ENCODE measurements around the gene SIRPB1. TPM values are rescaled to one million over a fixed set of nuclear protein-coding genes. Genes with fewer than 3 reads are reported as not detected.
"Not testable (repeated sequence)": the region's sequence is repeated elsewhere in the genome, so short reads cannot be mapped to it uniquely, and the experiment has no call there.

Gene SIRPB1
- total and polyA plus RNA-seq, 5 experiments from 2014 or later, result 0.23 to 14.8 (median 6.1) TPM

DNA sequence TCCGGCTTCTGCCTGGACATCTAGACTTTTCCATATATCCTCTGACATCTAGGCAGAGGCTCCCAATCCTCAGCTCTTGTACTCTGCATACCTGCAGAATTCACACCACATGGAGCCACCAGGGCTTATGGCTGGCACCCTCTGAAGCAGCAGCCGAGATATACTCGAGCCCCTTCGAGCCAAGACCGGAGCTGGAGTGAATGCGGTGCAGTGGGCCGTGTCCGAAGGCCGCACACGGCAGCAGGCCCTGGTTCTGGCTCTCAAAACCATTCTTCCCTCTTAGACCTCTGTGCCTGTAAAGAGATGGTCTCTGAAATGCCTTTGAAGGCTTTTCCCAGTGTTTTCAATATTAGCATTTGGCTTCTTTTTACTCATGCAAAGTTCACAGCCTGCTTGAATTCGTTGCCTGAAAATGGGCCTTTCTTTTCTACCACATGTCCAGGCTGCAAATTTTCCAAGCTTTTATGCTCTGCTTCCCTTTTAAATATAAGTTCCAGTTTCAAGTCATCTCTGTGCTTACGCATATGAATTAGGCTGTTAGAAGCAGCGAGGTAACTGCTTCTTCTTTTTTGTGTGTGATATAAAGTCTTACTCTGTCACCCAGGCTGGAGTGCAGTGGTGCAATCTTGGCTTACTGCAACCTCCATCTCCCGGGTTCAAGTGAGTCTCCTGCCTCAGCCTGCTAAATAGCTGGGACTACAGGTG, 3.8 kb upstream of the SIRPB1 start:
- peaks cover 5 to 27% (median 18%) of the 10 kb centered on the region in 3 donors for H3K36me3 Mint-ChIP-seq
- POLR2A ChIA-PET, result interaction anchor here (0.7 to 2.1 kb wide), 5 partner anchors 8 to 121 kb away, joined by 3 to 6 read pairs (median 3); no protein-coding TSS in a partner anchor
- ATAC-seq (no peak), DNase-seq (no peak)
- no peaks in the 10 kb centered on the region for H3K9me3 Mint-ChIP-seq
- peak overlapping the region in 6 of 10 donors; percentile 22 to 48 (median 34) for H3K4me3 Mint-ChIP-seq
- peaks cover 43 to 95% (median 87%) of the 10 kb centered on the region in 4 donors for H3K4me1 Mint-ChIP-seq
- no peaks in the 10 kb centered on the region for H3K27me3 Mint-ChIP-seq
- peak overlapping the region in 8 of 10 donors; percentile 51 to 93 (median 75) for H3K27ac Mint-ChIP-seq

DNA sequence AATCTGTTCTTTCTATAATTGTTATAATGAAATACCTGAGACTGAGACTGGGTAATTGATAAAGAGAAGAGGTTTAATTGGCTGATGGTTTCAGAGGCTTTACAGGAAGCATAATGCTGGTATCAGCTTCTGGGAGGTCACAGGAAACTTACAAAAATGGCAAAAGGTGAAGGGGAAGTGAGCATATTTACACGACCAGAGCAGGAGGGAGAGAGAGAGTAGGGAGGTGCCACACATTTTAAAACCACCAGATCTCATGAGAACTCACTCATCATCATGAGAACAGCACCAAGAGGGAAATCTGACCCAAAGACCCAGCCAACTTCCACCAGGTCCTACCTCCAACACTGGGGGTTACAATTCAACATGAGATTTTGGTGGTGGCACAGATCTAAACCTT, 2.6 kb upstream of the SIRPB1 start:
- peak overlapping the region; percentile 17 to 93 (median 80) for H3K27ac Mint-ChIP-seq
- H3K4me3 Mint-ChIP-seq, result peak overlapping the region; percentile 4 to 81 (median 37)
- no peaks in the 10 kb centered on the region for H3K27me3 Mint-ChIP-seq
- H3K9me3 Mint-ChIP-seq, result peaks cover 0 to 4% (median 0%) of the 10 kb centered on the region in 9 donors
- POLR2A ChIA-PET, result interaction anchor here (1.2 to 2.1 kb wide), 3 partner anchors 24 to 52 kb away, joined by 3 to 6 read pairs (median 5); no protein-coding TSS in a partner anchor
- DNase-seq (peak in 2 of 10 donors; percentile 33 to 46), ATAC-seq (peak; percentile 58 to 83)
- H3K36me3 Mint-ChIP-seq, result peaks cover 11 to 22% (median 22%) of the 10 kb centered on the region in 3 donors
- H3K4me1 Mint-ChIP-seq, result peaks cover 44 to 90% (median 86%) of the 10 kb centered on the region in 4 donors

- H3K4me3 Mint-ChIP-seq, result peak overlapping the region in 1 of 10 donors; percentile 9
- no peak for ATAC-seq
- peak overlapping the region in 7 of 10 donors; percentile 17 to 93 (median 50) for H3K27ac Mint-ChIP-seq
Measured at GRCh38 chr20:1621316-1621715, 1.5 kb upstream of the SIRPB1 start.

GRCh38 chr20:1618954-1619540, 762 bp downstream of the SIRPB1 start:
- Mint-ChIP-seq H3K4me1 (peaks cover 38 to 75% (median 65%) of the 10 kb centered on the region in 4 donors), H3K9me3 (peaks cover 0 to 7% (median 0%) of the 10 kb centered on the region in 9 donors), H3K27ac (peak overlapping the region in 9 of 10 donors; percentile 52 to 93 (median 77)), H3K4me3 (peak overlapping the region in 6 of 10 donors; percentile 2 to 56 (median 46)), H3K36me3 (peaks cover 7 to 31% (median 11%) of the 10 kb centered on the region in 3 donors), H3K27me3 (no peaks in the 10 kb centered on the region)
- POLR2A ChIA-PET, result interaction anchor here (1.1 kb wide), 1 partner anchor 32 kb away, joined by 3 read pairs; no protein-coding TSS in a partner anchor
- DNase-seq, result no peak
- ATAC-seq, result no peak

More at GRCh38 chr20:1621316-1621715, 1.5 kb upstream of the SIRPB1 start:
- H3K27me3 Mint-ChIP-seq, result no peaks in the 10 kb centered on the region
- no peak for DNase-seq
- POLR2A ChIA-PET, result no interaction called here
- peaks cover 41 to 89% (median 81%) of the 10 kb centered on the region in 4 donors for H3K4me1 Mint-ChIP-seq
- peaks cover 0 to 4% (median 0%) of the 10 kb centered on the region in 9 donors for H3K9me3 Mint-ChIP-seq
- H3K36me3 Mint-ChIP-seq, result peaks cover 11 to 20% (median 15%) of the 10 kb centered on the region in 3 donors

GRCh38 chr20:1618479-1618878, 1.3 kb downstream of the SIRPB1 start:
- DNase-seq (no peak), ATAC-seq (no peak)
- Mint-ChIP-seq H3K4me3 (peak overlapping the region in 3 of 10 donors; percentile 3 to 62 (median 52)), H3K27ac (peak overlapping the region in 5 of 10 donors; percentile 33 to 93 (median 77)), H3K9me3 (peaks cover 0 to 7% (median 0%) of the 10 kb centered on the region in 9 donors), H3K36me3 (peaks cover 7 to 31% (median 11%) of the 10 kb centered on the region in 3 donors), H3K4me1 (peaks cover 38 to 70% (median 64%) of the 10 kb centered on the region in 4 donors), H3K27me3 (no peaks in the 10 kb centered on the region)
- POLR2A ChIA-PET, result no interaction called here

GRCh38 chr20:1616858-1617434, 2.9 kb downstream of the SIRPB1 start:
- Mint-ChIP-seq H3K36me3 (peaks cover 7 to 31% (median 11%) of the 10 kb centered on the region in 3 donors), H3K4me3 (no peak overlapping the region), H3K9me3 (peaks cover 0 to 7% (median 0%) of the 10 kb centered on the region in 9 donors), H3K27me3 (no peaks in the 10 kb centered on the region), H3K4me1 (peaks cover 28 to 56% (median 51%) of the 10 kb centered on the region in 4 donors), H3K27ac (peak overlapping the region in 1 of 10 donors; percentile 36)
- ATAC-seq (no peak), DNase-seq (no peak)
- POLR2A ChIA-PET, result no interaction called here

DNA sequence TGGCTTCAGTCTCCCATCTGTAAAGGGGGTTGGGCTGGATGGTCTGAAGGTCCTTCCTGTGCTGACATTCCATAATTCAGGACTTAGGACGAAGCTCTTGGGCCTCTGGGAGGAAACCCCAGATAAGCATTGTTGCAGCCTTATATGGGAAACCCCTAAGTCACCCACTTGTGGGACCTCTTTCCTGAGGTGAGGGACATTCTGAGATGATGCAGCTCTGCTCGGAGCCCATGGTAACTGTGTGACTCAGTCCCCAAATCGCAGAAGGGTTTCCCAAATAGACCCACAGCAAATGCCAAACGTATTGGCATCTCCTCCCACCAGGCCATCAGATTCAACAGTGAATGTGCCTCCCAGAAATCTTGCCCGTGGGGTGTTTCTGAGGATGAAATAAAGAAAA, 9.4 kb downstream of the SIRPB1 start:
- H3K4me1 Mint-ChIP-seq, H3K27me3 Mint-ChIP-seq, H3K9me3 Mint-ChIP-seq, H3K4me3 Mint-ChIP-seq, DNase-seq, ATAC-seq: not testable (repeated sequence)
- POLR2A ChIA-PET, result interaction anchor here (0.6 kb wide), 1 partner anchor 13 kb away, joined by 3 read pairs; no protein-coding TSS in a partner anchor
- Mint-ChIP-seq H3K36me3 (peaks cover 0 to 11% (median 0%) of the 10 kb centered on the region in 3 donors), H3K27ac (peak overlapping the region in 1 of 10 donors; percentile 61)

- ATAC-seq, H3K27ac Mint-ChIP-seq, DNase-seq, H3K36me3 Mint-ChIP-seq, H3K4me1 Mint-ChIP-seq, H3K4me3 Mint-ChIP-seq, H3K27me3 Mint-ChIP-seq, H3K9me3 Mint-ChIP-seq, POLR2A ChIA-PET: not testable (repeated sequence)
Measured at GRCh38 chr20:1608678-1609347, 11.0 kb downstream of the SIRPB1 start.

- H3K4me3 Mint-ChIP-seq, result no peak overlapping the region
- H3K27me3 Mint-ChIP-seq, result no peaks in the 10 kb centered on the region
- POLR2A ChIA-PET, result no interaction called here
- ATAC-seq (no peak), DNase-seq (no peak)
- no peak overlapping the region for H3K27ac Mint-ChIP-seq
- no peaks in the 10 kb centered on the region for H3K4me1 Mint-ChIP-seq
- H3K9me3 Mint-ChIP-seq, result no peaks in the 10 kb centered on the region
- no peaks in the 10 kb centered on the region for H3K36me3 Mint-ChIP-seq
Measured at GRCh38 chr20:1600736-1601135, 19.1 kb downstream of the SIRPB1 start.

DNA sequence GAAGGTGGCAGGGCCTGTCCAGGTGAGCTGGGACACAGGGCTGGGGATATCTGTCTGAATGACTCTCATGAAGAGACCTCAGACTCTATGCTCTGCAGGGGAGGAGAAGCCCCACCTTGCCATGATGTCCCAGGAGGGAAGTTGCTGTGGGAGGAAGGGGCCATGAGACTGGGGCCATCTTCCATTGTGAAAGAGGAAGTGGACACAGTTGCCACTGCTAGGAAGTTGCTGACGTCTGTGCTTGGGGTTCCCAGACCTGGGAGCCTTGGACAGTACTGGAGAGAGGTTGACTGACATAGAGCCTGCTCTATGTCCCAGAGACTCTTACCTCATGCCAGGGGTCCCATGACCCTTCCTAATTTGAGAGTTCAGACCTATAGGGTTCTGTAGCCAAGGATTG, 24.5 kb downstream of the SIRPB1 start:
- Mint-ChIP-seq H3K27me3 (no peaks in the 10 kb centered on the region), H3K4me1 (no peaks in the 10 kb centered on the region), H3K36me3 (no peaks in the 10 kb centered on the region), H3K27ac (no peak overlapping the region), H3K9me3 (no peaks in the 10 kb centered on the region), H3K4me3 (no peak overlapping the region)
- DNase-seq (no peak), ATAC-seq (no peak)
- POLR2A ChIA-PET, result no interaction called here

DNA sequence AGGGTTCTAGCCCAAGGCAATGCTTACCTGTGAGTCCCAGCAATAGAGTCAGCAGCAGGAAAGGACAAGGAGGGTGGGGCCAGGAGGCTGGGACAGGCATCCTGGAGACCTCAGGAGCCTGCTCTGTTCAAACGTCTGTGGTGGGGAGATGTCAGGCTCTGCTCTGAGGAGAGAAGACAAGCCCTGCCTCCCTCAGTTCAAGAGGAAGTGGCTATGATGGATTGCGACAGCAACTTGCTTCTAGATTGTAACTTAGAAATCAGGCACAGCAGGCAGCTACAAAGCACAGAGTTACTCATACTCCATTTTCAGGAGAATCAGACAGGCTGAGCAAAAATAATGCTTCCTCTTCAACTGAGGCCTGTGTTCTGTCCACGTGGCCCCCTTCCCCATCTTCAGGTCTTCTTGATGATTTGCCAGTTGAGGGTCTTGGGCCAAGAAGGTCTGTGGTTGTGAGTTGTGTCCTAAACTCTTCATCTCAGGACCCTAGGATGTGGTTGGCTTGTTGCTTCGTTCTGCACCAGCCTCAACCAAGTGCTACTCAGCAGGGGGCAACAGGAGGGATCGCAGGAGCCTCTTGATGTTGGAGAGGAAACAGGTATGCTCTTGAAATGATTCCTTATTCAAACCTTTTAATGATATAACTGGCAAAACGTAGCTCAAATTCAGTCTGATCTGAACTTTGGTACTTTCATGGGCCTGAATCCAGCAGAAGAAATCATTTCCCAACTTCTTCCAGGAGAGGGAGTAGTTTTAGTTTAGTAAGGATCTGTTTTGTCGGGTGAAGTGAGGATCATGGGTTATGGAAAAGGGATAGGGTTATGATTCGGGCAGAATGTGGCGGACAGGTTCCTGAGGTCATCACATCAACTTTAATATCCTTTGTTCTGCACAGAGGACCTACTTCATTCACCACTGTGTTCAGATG, 31.0 kb downstream of the SIRPB1 start:
- POLR2A ChIA-PET, result interaction anchor here (0.7 kb wide), 1 partner anchor 10 kb away, joined by 3 read pairs; no protein-coding TSS in a partner anchor
- no peaks in the 10 kb centered on the region for H3K36me3 Mint-ChIP-seq
- H3K9me3 Mint-ChIP-seq, result no peaks in the 10 kb centered on the region
- H3K4me3 Mint-ChIP-seq, result peak overlapping the region in 4 of 10 donors; percentile 55 to 73 (median 62)
- H3K27me3 Mint-ChIP-seq, result no peaks in the 10 kb centered on the region
- ATAC-seq (peak in 1 of 2 donors; percentile 91), DNase-seq (peak in 4 of 10 donors; percentile 47 to 65 (median 53))
- peak overlapping the region in 3 of 10 donors; percentile 92 to 94 (median 92) for H3K27ac Mint-ChIP-seq
- H3K4me1 Mint-ChIP-seq, result peaks cover 0 to 29% (median 0%) of the 10 kb centered on the region in 4 donors

Measured in naive thymus-derived CD8-positive, alpha-beta T cell (primary cell).